ENCODE data around the gene NPC1. TPM values are rescaled to one million over a fixed set of nuclear protein-coding genes. Genes with fewer than 3 reads are reported as not detected.

The NPC1 gene
- total RNA-seq, 1 experiment from 2014 or later = 51.6 TPM

DNA sequence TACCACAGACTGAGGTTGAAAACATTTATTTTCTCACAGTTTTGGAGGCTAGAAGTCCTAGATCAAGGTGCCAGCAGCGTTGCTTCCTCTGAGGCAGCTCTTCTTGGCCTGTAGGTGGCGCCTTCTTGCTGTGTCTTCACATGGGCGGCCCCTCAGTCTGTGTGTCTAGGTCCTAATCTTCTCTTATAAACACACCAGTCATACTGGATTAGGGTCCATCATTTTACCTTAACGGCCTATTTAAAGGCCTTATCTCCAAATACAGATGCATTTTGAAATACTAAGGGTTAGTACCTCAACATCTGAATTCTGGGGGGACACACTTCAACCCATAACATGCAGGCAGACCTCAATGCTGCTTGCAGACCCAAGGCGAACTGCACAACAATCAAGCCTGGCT lies 87.4 kb downstream of the NPC1 start:
- H3K9ac ChIP-seq (ENCODE audit: low read length) = no peak overlapping the region
- RAD21 ChIA-PET (ENCODE audit: low non-redundant PET in 1 of 2, low total read pairs in 2 of 2, uncharacterized antibody in 2 of 2, unreplicated experiment in 2 of 2) = interaction anchor here (1.2 to 1.3 kb wide), 2 partner anchors 204 kb away, joined by 6 to 7 read pairs; no protein-coding TSS in a partner anchor
- peak; percentile 80 for TF ChIP-seq RAD21 (IDR thresholded peaks at IDR 0.05; ENCODE audit: low read depth)
- TF ChIP-seq FOSL1 (IDR thresholded peaks at IDR 0.05; ENCODE audit: low read depth) = no peak
- TF ChIP-seq, protein P1, sequence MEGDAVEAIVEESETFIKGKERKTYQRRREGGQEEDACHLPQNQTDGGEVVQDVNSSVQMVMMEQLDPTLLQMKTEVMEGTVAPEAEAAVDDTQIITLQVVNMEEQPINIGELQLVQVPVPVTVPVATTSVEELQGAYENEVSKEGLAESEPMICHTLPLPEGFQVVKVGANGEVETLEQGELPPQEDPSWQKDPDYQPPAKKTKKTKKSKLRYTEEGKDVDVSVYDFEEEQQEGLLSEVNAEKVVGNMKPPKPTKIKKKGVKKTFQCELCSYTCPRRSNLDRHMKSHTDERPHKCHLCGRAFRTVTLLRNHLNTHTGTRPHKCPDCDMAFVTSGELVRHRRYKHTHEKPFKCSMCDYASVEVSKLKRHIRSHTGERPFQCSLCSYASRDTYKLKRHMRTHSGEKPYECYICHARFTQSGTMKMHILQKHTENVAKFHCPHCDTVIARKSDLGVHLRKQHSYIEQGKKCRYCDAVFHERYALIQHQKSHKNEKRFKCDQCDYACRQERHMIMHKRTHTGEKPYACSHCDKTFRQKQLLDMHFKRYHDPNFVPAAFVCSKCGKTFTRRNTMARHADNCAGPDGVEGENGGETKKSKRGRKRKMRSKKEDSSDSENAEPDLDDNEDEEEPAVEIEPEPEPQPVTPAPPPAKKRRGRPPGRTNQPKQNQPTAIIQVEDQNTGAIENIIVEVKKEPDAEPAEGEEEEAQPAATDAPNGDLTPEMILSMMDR (IDR thresholded peaks at IDR 0.05 in 2 of 3, conservative IDR thresholded peaks at IDR 0.05 in 1 of 3; ENCODE audit: borderline replicate concordance in 1 of 3, insufficient read depth in 1 of 3, low read depth in 2 of 3, low read length in 2 of 3) = peak; percentile 69 to 98 (median 97); a peak in 5 of 6 replicates
- H3K9me2 ChIP-seq (ENCODE audit: insufficient read depth) = no peaks in the 10 kb centered on the region
- H3K36me3 ChIP-seq (ENCODE audit: control insufficient read depth in 1 of 2, insufficient read depth in 2 of 2, low read length in 2 of 2) = no peaks in the 10 kb centered on the region
- H2AFZ ChIP-seq (ENCODE audit: low read depth, low read length, poor library complexity, severe bottlenecking) = peak overlapping the region; percentile 57
- BruUV-seq (replicated peaks) = no TSS peak
- H3K27me3 ChIP-seq (ENCODE audit: insufficient read depth, low read length) = no peaks in the 10 kb centered on the region
- H3K27ac ChIP-seq (ENCODE audit: low read depth, low read length) = no peak overlapping the region
- intact Hi-C loops (cut with micrococcal nuclease) = loop anchor here (1.0 to 10.0 kb wide), 4 partner anchors 88 to 616 kb away; partner anchors contain the start of gene NPC1
- H3K4me1 ChIP-seq (ENCODE audit: control insufficient read depth in 1 of 2, insufficient read depth in 2 of 2, low read length in 2 of 2) = peaks cover 9 to 27% of the 10 kb centered on the region in 2 experiments
- no peak overlapping the region for H3K4me2 ChIP-seq (ENCODE audit: low read length)
- ATAC-seq (peak; percentile 64), DNase-seq (ENCODE audit: low read depth, low spot score) (peak; percentile 59)
- no peak overlapping the region for H3K4me3 ChIP-seq (replicated peaks in 1 of 2; ENCODE audit: low read depth in 1 of 2, low read length in 2 of 2)
- H4K20me1 ChIP-seq (ENCODE audit: insufficient read depth) = no peaks in the 10 kb centered on the region
- CTCF ChIA-PET = interaction anchor here (0.6 to 1.6 kb wide), 18 partner anchors 11 to 700 kb away, joined by 3 to 19 read pairs (median 4); no protein-coding TSS in a partner anchor
- POLR2A ChIA-PET = interaction anchor here (1.3 kb wide), 1 partner anchor 212 kb away, joined by 3 read pairs; no protein-coding TSS in a partner anchor
- H3K9me3 ChIP-seq (ENCODE audit: control insufficient read depth in 1 of 2, insufficient read depth in 1 of 2, low read depth in 1 of 2, low read length in 2 of 2) = no peaks in the 10 kb centered on the region
- H3K79me2 ChIP-seq (ENCODE audit: insufficient read depth, low read length) = peaks cover 3% of the 10 kb centered on the region; the same call in 1 of the 2 replicates

DNA sequence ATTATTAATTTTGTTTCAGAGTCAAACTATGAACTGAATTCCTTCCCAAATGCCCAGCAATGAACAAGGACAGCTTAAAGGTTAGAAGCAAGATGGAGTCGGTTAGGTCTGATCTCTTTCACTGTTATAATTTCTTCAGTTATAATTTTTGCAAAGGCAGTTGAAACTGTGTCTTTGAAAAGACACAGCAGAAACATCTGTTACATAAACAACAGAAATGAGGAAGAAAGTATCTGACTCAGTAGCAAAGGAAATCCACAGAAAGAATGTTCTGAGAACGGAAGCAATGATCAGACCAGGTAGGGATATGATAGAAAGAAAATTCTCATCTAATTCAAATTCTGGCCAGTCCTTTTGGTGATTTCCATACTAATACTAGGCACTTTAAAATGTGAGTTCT lies 88.2 kb downstream of the NPC1 start:
- Histone ChIP-seq H3K9me3 (ENCODE audit: control insufficient read depth in 1 of 2, insufficient read depth in 1 of 2, low read depth in 1 of 2, low read length in 2 of 2) (peaks cover 0 to 1% of the 10 kb centered on the region in 2 experiments; a peak in 1 of 4 replicates), H3K27ac (ENCODE audit: low read depth, low read length) (no peak overlapping the region), H3K9me2 (ENCODE audit: insufficient read depth) (no peaks in the 10 kb centered on the region), H3K4me3 (replicated peaks in 1 of 2; ENCODE audit: low read depth in 1 of 2, low read length in 2 of 2) (no peak overlapping the region), H3K27me3 (ENCODE audit: insufficient read depth, low read length) (no peaks in the 10 kb centered on the region), H3K36me3 (ENCODE audit: control insufficient read depth in 1 of 2, insufficient read depth in 2 of 2, low read length in 2 of 2) (no peaks in the 10 kb centered on the region), H3K9ac (ENCODE audit: low read length) (no peak overlapping the region), H3K4me2 (ENCODE audit: low read length) (no peak overlapping the region), H2AFZ (ENCODE audit: low read depth, low read length, poor library complexity, severe bottlenecking) (peak overlapping the region; percentile 22), H4K20me1 (ENCODE audit: insufficient read depth) (no peaks in the 10 kb centered on the region), H3K4me1 (ENCODE audit: control insufficient read depth in 1 of 2, insufficient read depth in 2 of 2, low read length in 2 of 2) (peaks cover 9 to 27% of the 10 kb centered on the region in 2 experiments), H3K79me2 (ENCODE audit: insufficient read depth, low read length) (no peaks in the 10 kb centered on the region)
- ChIA-PET RAD21 (ENCODE audit: low non-redundant PET in 1 of 2, low total read pairs in 2 of 2, uncharacterized antibody in 2 of 2, unreplicated experiment in 2 of 2) (interaction anchor here (1.2 to 1.3 kb wide), 2 partner anchors 205 kb away, joined by 6 to 7 read pairs; no protein-coding TSS in a partner anchor), POLR2A (interaction anchor here (1.3 kb wide), 1 partner anchor 212 kb away, joined by 3 read pairs; no protein-coding TSS in a partner anchor), CTCF (interaction anchor here (0.6 to 1.6 kb wide), 18 partner anchors 10 to 700 kb away, joined by 3 to 19 read pairs (median 4); no protein-coding TSS in a partner anchor)
- ATAC-seq (no peak), DNase-seq (ENCODE audit: low read depth, low spot score) (no peak)
- BruUV-seq (replicated peaks) = no TSS peak
- intact Hi-C loops (cut with micrococcal nuclease) = loop anchor here (2.0 to 10.0 kb wide), 3 partner anchors 89 to 617 kb away; partner anchors contain the start of gene NPC1
- TF ChIP-seq ELF1 (IDR thresholded peaks at IDR 0.05; ENCODE audit: borderline replicate concordance, low read depth) = no peak
- no peak for TF ChIP-seq CEBPB (IDR thresholded peaks at IDR 0.05; ENCODE audit: low read depth)
- no peak for TF ChIP-seq FOSL1 (IDR thresholded peaks at IDR 0.05; ENCODE audit: low read depth)
